OCI-LY3 (cell line): ENCODE data around the gene WDR70.

ENCODE experiments used
- H2AFZ ChIP-seq: fragments of 200-600, 300-600 bp; shearing (Covaris generic); 2 replicates; pipeline ENCODE4 v1.6.0; 2014; ENCODE audit warnings: antibody characterized with exemption, low read depth, low read length
- H3K27ac ChIP-seq: fragments of 200-600, 300-600 bp; sonication (generic); 2 replicates; pipeline ENCODE4 v1.5.1; 2014; ENCODE audit warnings: mild to moderate bottlenecking, low read length, moderate library complexity, mixed read lengths
- H3K27me3 ChIP-seq: fragments of 200-600, 300-600 bp; sonication (generic); 2 replicates; pipeline ENCODE4 v1.6.1; 2014; ENCODE audit warnings: low read depth, low read length, mixed read lengths
- H3K36me3 ChIP-seq: fragments of 200-600, 300-600 bp; sonication (generic); replicated peaks from 2 replicates; pipeline ENCODE3; 2014; ENCODE audit warnings: low read depth, low read length, mixed read lengths
- H3K4me1 ChIP-seq: fragments of 300-600, 200-600 bp; sonication (generic); 2 replicates; pipeline ENCODE4 v1.6.1; 2014; ENCODE audit warnings: low read length, mixed read lengths
- H3K4me2 ChIP-seq: fragments of 200-600, 300-600 bp; sonication (generic); 2 replicates; pipeline ENCODE4 v1.6.1; 2014; ENCODE audit warnings: low read length, mixed read lengths
- H3K4me3 ChIP-seq: fragments of 300-600, 200-600 bp; sonication (generic); 2 replicates; pipeline ENCODE4 v1.5.1; 2014; ENCODE audit warnings: antibody characterized with exemption, mild to moderate bottlenecking, low read length, moderate library complexity
- H3K79me2 ChIP-seq: fragments of 300-600, 200-600 bp; shearing (Covaris generic); 2 replicates; pipeline ENCODE4 v1.6.1; 2014; ENCODE audit warnings: mild to moderate bottlenecking, low read length, mixed read lengths
- H3K9ac ChIP-seq: fragments of 300-600, 200-600 bp; shearing (Covaris generic); 2 replicates; pipeline ENCODE4 v1.6.0; 2014; ENCODE audit warnings: mild to moderate bottlenecking, low read length, moderate library complexity
- H3K9me3 ChIP-seq: fragments of 200-600, 300-600 bp; shearing (Covaris generic); 2 replicates; pipeline ENCODE4 v1.6.1; 2014; ENCODE audit warnings: low read length, mixed read lengths; ENCODE audit not compliant: insufficient read depth
- H4K20me1 ChIP-seq: fragments of 200-600, 300-600 bp; sonication (generic); 2 replicates; pipeline ENCODE4 v1.6.1; 2016; ENCODE audit warnings: low read length, mixed read lengths; ENCODE audit not compliant: insufficient read depth
- EZH2phosphoT487 ChIP-seq: fragments of 200-600 bp; shearing (Covaris generic); IDR thresholded peaks from 2 replicates; pipeline ENCODE4 v1.6.1; 2018; ENCODE audit warnings: antibody characterized with exemption, mixed run types, low read depth
- TF ChIP-seq, protein P1 (sequence below): fragments of 200-600, 300-600 bp; sonication (generic); IDR thresholded peaks from 2 replicates; pipeline ENCODE4 v1.5.1; 2014; ENCODE audit warnings: antibody characterized with exemption, low read length, low read depth

The WDR70 gene

DNA sequence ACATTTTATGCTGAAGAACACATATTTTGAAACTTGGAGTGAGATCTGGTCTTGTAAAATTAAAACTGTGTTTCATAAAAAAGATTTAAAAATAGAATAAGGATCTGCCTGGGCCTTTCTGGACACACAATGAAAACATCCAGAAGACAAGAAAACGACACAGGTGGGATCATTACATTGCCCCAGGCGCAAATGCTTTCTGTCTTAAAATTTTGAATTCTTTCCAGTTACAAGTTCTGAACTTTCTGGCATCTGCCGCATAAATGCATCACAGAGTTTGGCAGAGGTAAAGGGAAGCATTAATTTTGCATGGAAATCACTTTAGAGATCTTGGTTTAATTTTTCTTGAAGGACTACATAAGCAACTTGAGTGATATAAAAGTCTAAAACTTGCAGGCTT is 219.6 kb downstream of the WDR70 start:
- no peak overlapping the region for H3K9ac ChIP-seq
- H3K4me1 ChIP-seq, result no peaks in the 10 kb centered on the region
- no peaks in the 10 kb centered on the region for H3K79me2 ChIP-seq
- TF ChIP-seq EZH2phosphoT487, result no peak
- TF ChIP-seq, protein P1, sequence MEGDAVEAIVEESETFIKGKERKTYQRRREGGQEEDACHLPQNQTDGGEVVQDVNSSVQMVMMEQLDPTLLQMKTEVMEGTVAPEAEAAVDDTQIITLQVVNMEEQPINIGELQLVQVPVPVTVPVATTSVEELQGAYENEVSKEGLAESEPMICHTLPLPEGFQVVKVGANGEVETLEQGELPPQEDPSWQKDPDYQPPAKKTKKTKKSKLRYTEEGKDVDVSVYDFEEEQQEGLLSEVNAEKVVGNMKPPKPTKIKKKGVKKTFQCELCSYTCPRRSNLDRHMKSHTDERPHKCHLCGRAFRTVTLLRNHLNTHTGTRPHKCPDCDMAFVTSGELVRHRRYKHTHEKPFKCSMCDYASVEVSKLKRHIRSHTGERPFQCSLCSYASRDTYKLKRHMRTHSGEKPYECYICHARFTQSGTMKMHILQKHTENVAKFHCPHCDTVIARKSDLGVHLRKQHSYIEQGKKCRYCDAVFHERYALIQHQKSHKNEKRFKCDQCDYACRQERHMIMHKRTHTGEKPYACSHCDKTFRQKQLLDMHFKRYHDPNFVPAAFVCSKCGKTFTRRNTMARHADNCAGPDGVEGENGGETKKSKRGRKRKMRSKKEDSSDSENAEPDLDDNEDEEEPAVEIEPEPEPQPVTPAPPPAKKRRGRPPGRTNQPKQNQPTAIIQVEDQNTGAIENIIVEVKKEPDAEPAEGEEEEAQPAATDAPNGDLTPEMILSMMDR, result no peak
- no peaks in the 10 kb centered on the region for H3K36me3 ChIP-seq
- no peak overlapping the region for H3K4me3 ChIP-seq
- no peak overlapping the region for H3K27ac ChIP-seq
- no peaks in the 10 kb centered on the region for H3K9me3 ChIP-seq
- H2AFZ ChIP-seq, result no peak overlapping the region
- no peak overlapping the region for H3K4me2 ChIP-seq
- H4K20me1 ChIP-seq, result no peaks in the 10 kb centered on the region
- H3K27me3 ChIP-seq, result no peaks in the 10 kb centered on the region

DNA sequence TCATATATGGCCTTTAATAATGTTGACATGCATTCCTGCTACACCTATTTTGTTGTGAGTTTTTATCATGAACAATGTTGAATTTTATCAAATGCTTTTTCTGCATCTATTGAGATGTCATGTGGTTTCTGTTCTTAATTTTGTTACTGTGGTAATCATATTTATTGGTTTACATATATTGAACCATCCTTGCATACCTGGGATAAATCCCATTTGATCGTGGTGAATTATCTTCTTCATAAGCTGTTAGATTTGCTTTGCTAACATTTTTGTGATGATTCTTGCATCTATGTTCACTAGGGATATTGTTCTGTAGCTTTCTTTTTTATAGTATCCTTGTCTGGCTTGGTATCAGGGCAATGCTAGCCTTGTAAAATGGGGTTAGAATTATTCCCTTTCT is 222.0 kb downstream of the WDR70 start:
- no peak overlapping the region for H3K9ac ChIP-seq
- no peak overlapping the region for H3K4me2 ChIP-seq
- H3K79me2 ChIP-seq, result no peaks in the 10 kb centered on the region
- no peak overlapping the region for H3K27ac ChIP-seq
- H2AFZ ChIP-seq, result no peak overlapping the region
- no peaks in the 10 kb centered on the region for H3K27me3 ChIP-seq
- no peaks in the 10 kb centered on the region for H3K9me3 ChIP-seq
- no peaks in the 10 kb centered on the region for H3K36me3 ChIP-seq
- H4K20me1 ChIP-seq, result no peaks in the 10 kb centered on the region
- TF ChIP-seq, protein P1, result no peak
- TF ChIP-seq EZH2phosphoT487, result no peak
- H3K4me3 ChIP-seq, result no peak overlapping the region
- H3K4me1 ChIP-seq, result no peaks in the 10 kb centered on the region

DNA sequence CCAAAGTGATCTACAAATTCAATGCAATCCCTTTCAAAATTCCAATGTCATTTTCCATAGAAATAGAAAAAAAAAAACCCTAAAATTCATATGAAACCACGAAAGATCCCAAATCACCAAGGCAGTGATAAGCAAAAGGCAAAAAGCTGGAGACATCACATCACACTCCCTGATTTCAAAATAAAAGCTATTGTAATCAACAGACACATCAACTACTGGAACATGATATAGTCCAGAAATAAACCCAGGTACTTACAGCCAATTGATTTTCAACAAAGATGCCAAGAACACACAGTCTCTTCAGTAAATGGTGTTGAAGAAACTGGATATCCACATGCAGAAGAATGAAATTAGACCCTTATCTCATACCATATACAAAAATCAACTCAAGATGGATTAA is 224.0 kb downstream of the WDR70 start:
- Histone ChIP-seq H3K9me3 (no peaks in the 10 kb centered on the region), H3K27ac (no peak overlapping the region), H3K36me3 (no peaks in the 10 kb centered on the region), H3K4me2 (no peak overlapping the region), H3K27me3 (no peaks in the 10 kb centered on the region), H3K4me3 (no peak overlapping the region), H2AFZ (no peak overlapping the region), H3K4me1 (no peaks in the 10 kb centered on the region), H3K9ac (no peak overlapping the region), H3K79me2 (no peaks in the 10 kb centered on the region), H4K20me1 (no peaks in the 10 kb centered on the region)
- no peak for TF ChIP-seq EZH2phosphoT487

DNA sequence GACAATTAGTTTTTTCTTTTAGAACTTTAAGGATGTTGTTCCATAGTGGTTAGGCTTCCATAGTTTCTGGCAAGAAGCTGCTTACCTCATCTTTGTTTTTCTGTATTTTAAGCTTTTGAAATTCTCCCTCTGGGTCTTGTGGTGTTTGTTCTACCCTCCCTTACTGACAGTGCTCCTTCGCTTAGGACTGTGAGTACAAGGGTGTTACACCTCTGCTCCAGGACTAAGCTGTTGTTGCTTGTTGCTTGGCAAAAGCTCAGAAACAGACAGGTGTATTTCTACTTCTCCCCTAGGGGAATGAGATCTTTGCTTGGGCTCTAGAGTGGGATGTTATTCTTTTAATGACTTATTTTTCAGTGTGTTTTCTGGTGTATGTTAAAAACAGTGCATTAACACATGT is 225.2 kb downstream of the WDR70 start:
- Histone ChIP-seq H3K9me3 (no peaks in the 10 kb centered on the region), H3K27ac (no peak overlapping the region), H3K4me1 (no peaks in the 10 kb centered on the region), H3K27me3 (no peaks in the 10 kb centered on the region), H3K9ac (no peak overlapping the region), H4K20me1 (no peaks in the 10 kb centered on the region), H3K36me3 (no peaks in the 10 kb centered on the region), H2AFZ (no peak overlapping the region), H3K4me3 (no peak overlapping the region), H3K79me2 (no peaks in the 10 kb centered on the region), H3K4me2 (no peak overlapping the region)
- TF ChIP-seq, protein P1, result no peak
- TF ChIP-seq EZH2phosphoT487, result no peak

DNA sequence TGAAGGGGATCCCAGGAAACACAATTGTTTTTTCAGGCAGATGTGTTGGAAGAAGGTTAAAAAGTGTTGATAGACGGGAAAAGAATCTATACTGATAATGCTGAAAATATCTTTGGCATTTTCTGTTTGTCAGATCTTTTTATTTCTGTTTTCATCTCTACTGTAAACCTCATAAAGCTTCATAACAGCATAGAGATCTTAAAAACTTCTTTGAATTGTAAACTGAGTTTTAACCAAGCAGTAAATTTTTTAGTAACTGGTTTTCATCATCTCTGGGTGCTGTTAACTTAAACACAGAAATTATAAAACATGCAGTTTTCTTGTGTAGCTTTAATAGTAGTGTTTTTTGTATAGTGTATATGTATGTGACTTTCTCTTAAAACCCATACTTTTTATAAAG is 227.0 kb downstream of the WDR70 start:
- TF ChIP-seq EZH2phosphoT487, result no peak
- TF ChIP-seq, protein P1, result no peak
- Histone ChIP-seq H3K9me3 (no peaks in the 10 kb centered on the region), H3K79me2 (no peaks in the 10 kb centered on the region), H3K4me2 (no peak overlapping the region), H3K4me3 (no peak overlapping the region), H3K4me1 (no peaks in the 10 kb centered on the region), H4K20me1 (no peaks in the 10 kb centered on the region), H2AFZ (no peak overlapping the region), H3K27me3 (no peaks in the 10 kb centered on the region), H3K9ac (no peak overlapping the region), H3K36me3 (no peaks in the 10 kb centered on the region), H3K27ac (no peak overlapping the region)
